SK-N-SH treated with all-trans-retinoic acid at 6 μM for 48 hours (cell line): ENCODE results near the gene CSRP1.

Experiments used
- ARNTL ChIP-seq: fragments of 450-650 bp; formaldehyde crosslinking; IDR thresholded peaks from 2 replicates; pipeline ENCODE4 v1.5.0; 2020; ENCODE audit warnings: low read depth, mild to moderate bottlenecking, moderate library complexity, borderline replicate concordance
- GLIS3 ChIP-seq: fragments of 250-450 bp; sonication (Bioruptor Pico); IDR thresholded peaks from 2 replicates; pipeline ENCODE4 v1.5.0; 2020; ENCODE audit warnings: mild to moderate bottlenecking, moderate library complexity
- PATZ1 ChIP-seq: fragments of 250-450 bp; sonication (Bioruptor Pico); IDR thresholded peaks from 2 replicates; pipeline ENCODE4 v1.8.0; 2020; ENCODE audit warnings: mild to moderate bottlenecking, moderate library complexity, borderline replicate concordance
- ZNF565 ChIP-seq: fragments of 450-650 bp; formaldehyde crosslinking; conservative IDR thresholded peaks from 2 replicates; pipeline ENCODE4 v1.5.0; 2020; ENCODE audit warnings: low read depth, mild to moderate bottlenecking, moderate library complexity

DNA sequence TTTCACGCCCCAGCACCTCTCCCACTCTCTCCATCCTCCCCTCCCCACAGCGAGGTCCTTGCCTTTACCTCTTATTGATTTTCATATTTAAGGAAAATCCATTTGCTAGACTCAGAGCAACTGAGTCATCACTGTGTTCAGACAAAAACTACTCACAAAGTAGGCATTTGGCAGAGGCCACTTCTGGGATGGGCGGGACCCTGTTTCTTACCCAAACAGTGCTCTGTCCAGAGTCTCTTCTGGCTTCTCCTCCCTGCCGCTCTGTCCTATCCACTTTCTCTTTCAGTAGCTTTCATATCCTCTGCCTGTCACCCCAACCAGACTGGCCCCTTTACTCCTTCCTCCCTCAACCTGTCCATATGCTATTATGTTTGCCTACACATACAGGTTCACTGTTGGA lies 29.6 kb upstream of the CSRP1 start:
- no peak for TF ChIP-seq PATZ1 (CRISPR knock-in tag)
- TF ChIP-seq ZNF565 (CRISPR knock-in tag) = no peak
- TF ChIP-seq GLIS3 = no peak
- no peak for TF ChIP-seq ARNTL (CRISPR knock-in tag)
